Gastroesophageal sphincter (tissue), 3 donors: ENCODE measurements around the gene CUBN.

Experiments used
- CTCF ChIP-seq, 4 experiments: fragments of 200-600 bp in 2 of 4; fragments of 450-650 bp in 2 of 4; sonication (generic) in 1 of 4; IDR thresholded peaks; one replicate each; pipeline ENCODE4 v1.5.1; 2017 to 2019; ENCODE audit warnings: antibody characterized with exemption in 4 of 4, mild to moderate bottlenecking in 2 of 4, moderate library complexity in 2 of 4
- POLR2A ChIP-seq, 2 donors: fragments of 450-650 bp; IDR thresholded peaks; one replicate each; pipeline ENCODE4 v1.6.1; 2017; ENCODE audit warnings: antibody characterized with exemption in 2 of 2, mild to moderate bottlenecking in 2 of 2, moderate library complexity in 1 of 2

GRCh38 chr10:16987206-16987621, 142.4 kb downstream of the CUBN start:
- TF ChIP-seq CTCF (IDR thresholded peaks at IDR 0.05): no peak
- no peak for TF ChIP-seq POLR2A (IDR thresholded peaks at IDR 0.05)
